ENCODE measurements around the gene C10orf95. TPM values are rescaled to one million over a fixed set of nuclear protein-coding genes. Genes with fewer than 3 reads are reported as not detected.

Gene C10orf95
- total RNA-seq, 1 donor from 2014 or later = 0.18 TPM

DNA sequence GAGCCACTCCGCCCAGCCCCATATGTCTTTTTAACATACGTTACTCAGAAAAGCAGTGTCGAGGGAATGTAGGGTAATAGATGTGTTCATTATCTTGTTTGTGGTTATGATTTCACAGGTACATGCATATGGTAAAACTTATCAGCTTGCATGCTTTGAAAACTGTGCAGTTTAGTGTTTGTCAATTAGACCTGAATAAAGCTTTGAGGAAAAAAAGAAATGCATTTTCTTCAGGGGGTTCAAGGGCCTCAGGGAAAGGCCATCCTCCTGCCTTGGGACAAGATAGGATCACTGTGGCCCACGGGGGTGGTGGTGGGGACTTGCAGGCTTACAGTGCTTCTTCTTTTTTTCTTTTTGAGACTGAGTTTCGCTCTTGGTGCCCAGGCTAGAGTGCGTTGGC, 16.0 kb upstream of the C10orf95 start:
- no peaks in the 10 kb centered on the region for H3K9me3 Mint-ChIP-seq (ENCODE audit: unreplicated experiment)
- no peak overlapping the region for H3K27ac Mint-ChIP-seq (ENCODE audit: unreplicated experiment)
- H3K27me3 Mint-ChIP-seq (ENCODE audit: unreplicated experiment) = peaks cover 4% of the 10 kb centered on the region
- TF ChIP-seq, protein P1, sequence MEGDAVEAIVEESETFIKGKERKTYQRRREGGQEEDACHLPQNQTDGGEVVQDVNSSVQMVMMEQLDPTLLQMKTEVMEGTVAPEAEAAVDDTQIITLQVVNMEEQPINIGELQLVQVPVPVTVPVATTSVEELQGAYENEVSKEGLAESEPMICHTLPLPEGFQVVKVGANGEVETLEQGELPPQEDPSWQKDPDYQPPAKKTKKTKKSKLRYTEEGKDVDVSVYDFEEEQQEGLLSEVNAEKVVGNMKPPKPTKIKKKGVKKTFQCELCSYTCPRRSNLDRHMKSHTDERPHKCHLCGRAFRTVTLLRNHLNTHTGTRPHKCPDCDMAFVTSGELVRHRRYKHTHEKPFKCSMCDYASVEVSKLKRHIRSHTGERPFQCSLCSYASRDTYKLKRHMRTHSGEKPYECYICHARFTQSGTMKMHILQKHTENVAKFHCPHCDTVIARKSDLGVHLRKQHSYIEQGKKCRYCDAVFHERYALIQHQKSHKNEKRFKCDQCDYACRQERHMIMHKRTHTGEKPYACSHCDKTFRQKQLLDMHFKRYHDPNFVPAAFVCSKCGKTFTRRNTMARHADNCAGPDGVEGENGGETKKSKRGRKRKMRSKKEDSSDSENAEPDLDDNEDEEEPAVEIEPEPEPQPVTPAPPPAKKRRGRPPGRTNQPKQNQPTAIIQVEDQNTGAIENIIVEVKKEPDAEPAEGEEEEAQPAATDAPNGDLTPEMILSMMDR (IDR thresholded peaks at IDR 0.05; ENCODE audit: unreplicated experiment) = no peak
- DNase-seq (ENCODE audit: low spot score) = no peak
- peaks cover 9% of the 10 kb centered on the region for H3K36me3 Mint-ChIP-seq (ENCODE audit: low read depth, unreplicated experiment)
- no peak overlapping the region for H3K4me3 Mint-ChIP-seq (ENCODE audit: unreplicated experiment)
- H3K4me1 Mint-ChIP-seq (ENCODE audit: unreplicated experiment) = peaks cover 12% of the 10 kb centered on the region

DNA sequence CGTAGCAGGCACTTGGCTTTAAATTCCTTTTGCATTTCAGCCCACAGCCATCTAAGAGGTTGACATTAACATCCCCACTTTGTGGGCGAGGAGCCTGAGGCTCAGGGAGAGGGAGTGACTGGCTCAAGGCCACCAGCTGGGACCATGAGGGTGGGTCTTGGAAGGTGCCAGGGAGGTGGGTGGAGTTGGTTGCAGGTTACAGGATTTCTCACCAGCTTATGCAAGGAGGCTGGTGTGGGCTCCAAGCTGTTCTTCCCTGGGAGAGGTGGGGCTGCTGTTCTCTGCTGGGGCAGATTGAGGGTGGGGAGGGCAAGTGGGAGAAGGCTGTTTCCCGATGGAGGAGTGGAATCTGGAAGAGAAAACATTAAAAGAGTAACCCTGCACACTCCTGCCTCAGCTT, 14.1 kb upstream of the C10orf95 start:
- H3K36me3 Mint-ChIP-seq (ENCODE audit: low read depth, unreplicated experiment) = peaks cover 9% of the 10 kb centered on the region
- no peaks in the 10 kb centered on the region for H3K9me3 Mint-ChIP-seq (ENCODE audit: unreplicated experiment)
- H3K4me1 Mint-ChIP-seq (ENCODE audit: unreplicated experiment) = peaks cover 27% of the 10 kb centered on the region
- no peak overlapping the region for H3K27ac Mint-ChIP-seq (ENCODE audit: unreplicated experiment)
- peaks cover 7% of the 10 kb centered on the region for H3K27me3 Mint-ChIP-seq (ENCODE audit: unreplicated experiment)
- DNase-seq (ENCODE audit: low spot score) = no peak
- H3K4me3 Mint-ChIP-seq (ENCODE audit: unreplicated experiment) = no peak overlapping the region
- TF ChIP-seq, protein P1 (IDR thresholded peaks at IDR 0.05; ENCODE audit: unreplicated experiment) = no peak

DNA sequence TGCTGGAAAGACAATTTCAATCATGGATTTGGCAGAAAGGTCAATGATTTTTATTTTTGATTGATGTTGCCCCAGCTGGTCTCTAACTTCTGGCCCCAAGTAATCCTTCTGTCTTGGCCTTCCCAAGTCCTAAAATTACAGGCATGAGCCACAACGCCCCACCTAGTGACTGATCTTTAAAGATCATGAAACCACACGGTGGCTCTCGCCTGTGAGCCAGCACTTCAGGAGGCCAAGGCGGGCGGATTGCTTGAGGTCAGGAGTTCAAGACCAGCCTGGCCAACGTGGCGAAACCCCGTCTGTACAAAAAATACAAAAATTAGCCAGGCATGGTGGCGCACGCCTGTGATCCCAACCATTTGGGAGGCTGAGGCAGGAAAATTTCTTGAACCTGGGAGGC, 12.6 kb upstream of the C10orf95 start:
- no peak overlapping the region for H3K27ac Mint-ChIP-seq (ENCODE audit: unreplicated experiment)
- H3K4me1 Mint-ChIP-seq (ENCODE audit: unreplicated experiment) = peaks cover 27% of the 10 kb centered on the region
- no peak overlapping the region for H3K4me3 Mint-ChIP-seq (ENCODE audit: unreplicated experiment)
- H3K27me3 Mint-ChIP-seq (ENCODE audit: unreplicated experiment) = peaks cover 7% of the 10 kb centered on the region
- DNase-seq (ENCODE audit: low spot score) = no peak
- TF ChIP-seq, protein P1 (IDR thresholded peaks at IDR 0.05; ENCODE audit: unreplicated experiment) = no peak
- peaks cover 5% of the 10 kb centered on the region for H3K36me3 Mint-ChIP-seq (ENCODE audit: low read depth, unreplicated experiment)
- no peaks in the 10 kb centered on the region for H3K9me3 Mint-ChIP-seq (ENCODE audit: unreplicated experiment)

DNA sequence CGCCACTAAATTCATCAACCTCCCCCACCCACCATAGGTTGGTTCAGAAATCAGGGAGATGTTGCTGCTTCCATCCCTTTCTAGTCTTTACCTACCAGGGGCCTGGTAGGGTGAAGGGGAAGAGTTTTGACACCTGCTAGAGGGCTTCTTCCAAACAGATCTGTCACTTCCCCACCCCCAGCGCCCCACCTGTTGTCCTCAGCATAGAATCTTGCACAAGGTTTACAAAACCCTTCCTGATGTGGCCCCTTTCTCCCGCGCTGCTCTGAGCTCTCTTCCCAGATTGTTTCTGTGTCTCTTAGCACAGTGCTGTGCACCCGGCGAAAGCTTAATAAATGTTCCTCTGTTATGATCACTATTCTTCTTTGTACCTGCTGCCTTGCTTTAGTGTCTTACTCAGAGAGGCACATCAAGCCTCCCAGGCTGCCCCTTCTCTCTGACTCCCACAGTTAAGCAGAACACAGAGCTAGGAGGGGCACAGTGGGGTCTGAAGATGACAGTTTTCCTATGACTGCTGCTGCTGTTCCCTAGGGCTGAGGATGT, 11.2 kb upstream of the C10orf95 start:
- no peak for DNase-seq (ENCODE audit: low spot score)
- H3K4me1 Mint-ChIP-seq (ENCODE audit: unreplicated experiment) = peaks cover 27% of the 10 kb centered on the region
- TF ChIP-seq, protein P1 (IDR thresholded peaks at IDR 0.05; ENCODE audit: unreplicated experiment) = no peak
- H3K4me3 Mint-ChIP-seq (ENCODE audit: unreplicated experiment) = peak overlapping the region; percentile 88
- H3K27ac Mint-ChIP-seq (ENCODE audit: unreplicated experiment) = no peak overlapping the region
- H3K36me3 Mint-ChIP-seq (ENCODE audit: low read depth, unreplicated experiment) = peaks cover 4% of the 10 kb centered on the region
- H3K9me3 Mint-ChIP-seq (ENCODE audit: unreplicated experiment) = no peaks in the 10 kb centered on the region
- peaks cover 7% of the 10 kb centered on the region for H3K27me3 Mint-ChIP-seq (ENCODE audit: unreplicated experiment)

DNA sequence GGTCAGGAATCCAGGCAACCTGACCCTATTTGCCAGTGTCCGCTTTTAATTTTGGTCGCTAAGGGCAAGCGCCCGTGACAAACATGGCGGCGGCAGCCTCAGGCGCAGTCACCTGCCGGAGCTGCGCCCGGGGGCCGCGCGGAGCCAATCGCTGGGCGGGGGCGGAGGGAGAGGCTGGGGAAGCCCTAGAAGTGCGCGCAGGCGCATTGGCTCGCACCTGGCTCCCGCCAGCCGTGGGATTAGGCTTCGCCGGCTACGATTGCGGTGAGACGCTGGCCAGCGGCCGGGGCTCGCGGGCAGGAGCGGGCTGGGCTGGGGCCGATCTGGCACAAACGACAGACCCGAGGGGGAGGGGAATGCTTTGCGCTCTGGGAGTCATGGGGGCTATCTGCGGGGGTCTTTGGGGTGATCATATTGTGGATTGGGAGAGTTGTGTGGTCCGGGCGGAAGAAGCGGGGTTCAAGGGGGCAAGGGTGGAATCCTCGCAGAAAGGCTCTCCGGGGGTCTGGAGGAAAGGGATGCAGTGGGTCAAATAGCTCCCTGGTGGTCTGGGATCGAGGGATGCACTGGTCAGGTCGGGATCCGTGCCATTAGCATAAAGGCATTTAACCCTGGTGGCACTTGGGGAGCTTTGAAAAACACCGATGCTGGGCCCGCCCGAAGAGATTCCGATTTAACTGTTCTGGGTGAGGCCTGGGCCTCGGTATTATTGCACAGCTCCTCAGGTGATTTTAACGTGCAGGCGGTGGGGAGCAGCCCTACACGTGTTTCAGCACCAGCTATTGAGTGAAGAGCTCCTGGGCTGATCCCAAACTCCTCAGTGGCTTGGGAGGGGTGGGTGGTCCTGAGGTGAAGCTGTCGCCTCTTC, 10.1 kb upstream of the C10orf95 start:
- peaks cover 7% of the 10 kb centered on the region for H3K27me3 Mint-ChIP-seq (ENCODE audit: unreplicated experiment)
- peaks cover 27% of the 10 kb centered on the region for H3K4me1 Mint-ChIP-seq (ENCODE audit: unreplicated experiment)
- peak; percentile 93 for DNase-seq (ENCODE audit: low spot score)
- peaks cover 4% of the 10 kb centered on the region for H3K36me3 Mint-ChIP-seq (ENCODE audit: low read depth, unreplicated experiment)
- H3K4me3 Mint-ChIP-seq (ENCODE audit: unreplicated experiment) = peak overlapping the region; percentile 89
- TF ChIP-seq, protein P1 (IDR thresholded peaks at IDR 0.05; ENCODE audit: unreplicated experiment) = no peak
- peak overlapping the region; percentile 83 for H3K27ac Mint-ChIP-seq (ENCODE audit: unreplicated experiment)
- H3K9me3 Mint-ChIP-seq (ENCODE audit: unreplicated experiment) = no peaks in the 10 kb centered on the region
